ENCODE results near the gene MYO5B.

The MYO5B gene

DNA sequence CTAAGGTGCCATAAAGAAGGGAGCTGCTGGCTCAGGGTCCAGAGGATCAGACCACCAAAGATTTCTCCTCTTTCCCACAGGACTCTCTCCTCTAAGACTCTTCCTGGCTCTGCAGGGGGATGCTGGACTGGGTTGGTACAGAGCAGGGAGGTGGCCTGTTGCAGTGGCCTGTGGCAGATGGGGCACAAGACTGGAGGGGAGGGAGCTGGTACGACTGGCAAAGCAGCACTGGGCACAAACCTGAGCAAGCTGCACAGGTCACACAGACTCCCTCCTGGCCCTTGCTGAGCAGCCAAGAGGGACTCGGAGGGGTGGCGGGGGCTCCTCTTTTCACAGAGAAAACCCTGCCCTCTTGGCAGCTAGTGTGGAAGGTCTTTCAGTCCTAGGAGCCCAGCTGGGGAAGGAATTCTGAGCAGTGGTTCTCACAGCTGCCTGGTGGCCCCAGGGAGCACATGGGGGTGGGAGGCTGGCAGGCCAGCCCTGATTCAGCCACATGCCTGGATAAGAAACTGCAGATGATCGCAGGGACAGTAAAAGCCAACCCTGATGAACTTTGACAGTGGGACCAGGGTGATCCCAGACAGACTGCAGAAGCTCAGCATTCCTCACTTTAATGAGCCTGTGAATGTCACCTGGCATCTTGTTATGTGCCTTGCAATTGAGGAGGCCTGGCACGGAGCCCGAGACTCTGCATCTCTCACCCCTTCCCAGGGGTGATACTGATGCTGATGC is 349.2 kb downstream of the MYO5B start:
- H3K27ac ChIP-seq = no peak overlapping the region
- TF ChIP-seq, protein P1, sequence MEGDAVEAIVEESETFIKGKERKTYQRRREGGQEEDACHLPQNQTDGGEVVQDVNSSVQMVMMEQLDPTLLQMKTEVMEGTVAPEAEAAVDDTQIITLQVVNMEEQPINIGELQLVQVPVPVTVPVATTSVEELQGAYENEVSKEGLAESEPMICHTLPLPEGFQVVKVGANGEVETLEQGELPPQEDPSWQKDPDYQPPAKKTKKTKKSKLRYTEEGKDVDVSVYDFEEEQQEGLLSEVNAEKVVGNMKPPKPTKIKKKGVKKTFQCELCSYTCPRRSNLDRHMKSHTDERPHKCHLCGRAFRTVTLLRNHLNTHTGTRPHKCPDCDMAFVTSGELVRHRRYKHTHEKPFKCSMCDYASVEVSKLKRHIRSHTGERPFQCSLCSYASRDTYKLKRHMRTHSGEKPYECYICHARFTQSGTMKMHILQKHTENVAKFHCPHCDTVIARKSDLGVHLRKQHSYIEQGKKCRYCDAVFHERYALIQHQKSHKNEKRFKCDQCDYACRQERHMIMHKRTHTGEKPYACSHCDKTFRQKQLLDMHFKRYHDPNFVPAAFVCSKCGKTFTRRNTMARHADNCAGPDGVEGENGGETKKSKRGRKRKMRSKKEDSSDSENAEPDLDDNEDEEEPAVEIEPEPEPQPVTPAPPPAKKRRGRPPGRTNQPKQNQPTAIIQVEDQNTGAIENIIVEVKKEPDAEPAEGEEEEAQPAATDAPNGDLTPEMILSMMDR (conservative IDR thresholded peaks at IDR 0.05) = no peak
- no peak for TF ChIP-seq ZFX (IDR thresholded peaks at IDR 0.05)

DNA sequence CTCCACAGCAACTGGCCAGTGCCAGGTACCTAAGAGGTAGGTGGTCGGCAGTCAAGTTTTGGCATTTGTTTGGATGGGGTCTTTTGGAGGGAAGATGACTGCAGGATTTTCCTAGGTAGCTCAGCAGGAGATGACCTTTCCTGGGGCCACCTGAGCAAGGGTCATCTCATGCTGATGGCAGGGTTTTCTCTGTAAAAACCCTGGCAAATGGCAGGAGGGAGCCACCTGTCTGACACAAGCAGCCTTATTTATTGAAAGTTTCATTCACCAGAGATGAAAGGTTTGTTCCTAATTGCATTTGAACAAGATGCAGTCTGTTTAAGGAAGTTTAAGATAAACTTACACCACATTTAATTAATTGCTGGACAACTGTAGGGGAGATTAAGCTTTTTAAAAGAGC is 350.0 kb downstream of the MYO5B start:
- TF ChIP-seq, protein P1 (conservative IDR thresholded peaks at IDR 0.05) = no peak
- no peak for TF ChIP-seq ZFX (IDR thresholded peaks at IDR 0.05)
- H3K27ac ChIP-seq = no peak overlapping the region

DNA sequence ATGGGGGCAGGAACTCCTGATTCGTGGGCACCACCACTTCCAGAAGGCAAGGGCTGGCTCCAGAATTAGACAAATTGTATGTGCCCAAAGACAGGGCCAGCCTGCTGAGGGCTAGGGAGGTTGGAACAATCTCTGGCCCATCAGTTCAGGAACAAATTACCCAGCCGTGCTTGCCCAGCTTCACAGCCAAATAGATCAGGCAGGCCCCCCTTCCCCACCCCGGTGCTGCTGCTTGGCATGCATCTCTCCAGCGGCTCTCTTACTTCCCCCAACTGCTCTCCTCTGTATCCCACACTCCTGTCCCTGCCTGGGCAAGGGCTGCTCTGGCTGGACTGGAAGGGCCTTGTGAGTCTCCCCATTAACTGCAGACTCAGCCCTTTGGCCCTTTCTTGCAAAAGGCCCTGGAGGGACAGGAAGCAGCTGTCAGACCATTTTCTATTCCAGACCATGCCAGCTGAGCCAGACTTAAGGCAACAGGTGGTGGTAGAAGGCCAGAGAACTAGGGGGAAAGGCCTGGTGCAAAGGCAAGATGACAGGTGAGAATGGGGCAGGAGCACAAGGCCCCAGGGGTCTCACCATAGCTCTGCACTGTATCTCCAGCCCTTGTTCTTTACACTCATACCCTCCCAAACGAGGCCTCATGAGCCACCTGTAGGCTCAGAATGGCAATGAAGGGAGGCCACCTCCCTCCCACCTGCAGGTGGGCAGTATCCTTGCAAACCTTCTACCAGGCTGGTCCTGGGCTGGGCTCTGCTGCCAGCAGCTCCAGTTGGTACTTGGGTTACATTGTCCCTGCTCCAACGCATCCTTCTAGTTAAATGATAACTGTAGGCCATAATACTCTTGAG is 350.9 kb downstream of the MYO5B start:
- no peak for TF ChIP-seq ZFX (IDR thresholded peaks at IDR 0.05)
- TF ChIP-seq, protein P1 (conservative IDR thresholded peaks at IDR 0.05) = no peak
- H3K27ac ChIP-seq = no peak overlapping the region

- no peak overlapping the region for H3K27ac ChIP-seq
- TF ChIP-seq, protein P1 (conservative IDR thresholded peaks at IDR 0.05) = no peak
- no peak for TF ChIP-seq ZFX (IDR thresholded peaks at IDR 0.05)
These were observed 351.8 kb downstream of the MYO5B start for GRCh38 chr18:49843131-49843530.

DNA sequence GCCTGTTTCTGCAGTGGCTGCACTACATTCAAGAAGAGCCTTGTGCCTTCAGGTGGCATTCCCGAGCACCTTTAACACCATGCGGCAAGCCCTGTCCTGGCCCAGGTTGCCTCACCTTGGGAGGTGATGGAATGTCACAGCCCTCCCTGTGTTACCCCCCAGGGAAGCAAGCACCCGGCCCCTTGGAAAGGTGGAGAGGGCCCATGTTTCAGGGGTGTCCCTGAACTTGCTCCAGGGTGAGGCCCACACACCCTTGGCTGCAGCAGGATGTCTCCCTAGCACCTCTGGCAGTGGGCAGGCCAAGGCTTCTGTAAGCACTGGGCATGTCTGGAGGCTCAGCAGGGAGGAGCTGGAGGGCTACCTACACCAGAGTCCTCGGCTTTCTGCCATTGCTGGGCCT is 352.3 kb downstream of the MYO5B start:
- no peak overlapping the region for H3K27ac ChIP-seq
- no peak for TF ChIP-seq ZFX (IDR thresholded peaks at IDR 0.05)
- TF ChIP-seq, protein P1 (conservative IDR thresholded peaks at IDR 0.05) = no peak

- no peak overlapping the region for H3K27ac ChIP-seq
- no peak for TF ChIP-seq ZFX (IDR thresholded peaks at IDR 0.05)
- TF ChIP-seq, protein P1 (conservative IDR thresholded peaks at IDR 0.05) = no peak
These were observed 353.4 kb downstream of the MYO5B start for GRCh38 chr18:49841236-49842217.
